ENCODE results near the gene COX8A.
"Not testable (repeated sequence)": the region's sequence is repeated elsewhere in the genome, so short reads cannot be mapped to it uniquely, and the experiment has no call there.

Gene COX8A

GRCh38 chr11:63974259-63975143 is at the start of gene COX8A:
Gene COX8A (plus strand): TSS chr11:63974620. CDS start chr11:63974681, 61 bp downstream.
- peak; percentile 93 for DNase-seq

- DNase-seq = no peak
Observed at GRCh38 chr11:63929616-63930015, 44.8 kb upstream of the COX8A start.

- DNase-seq = no peak
Observed at GRCh38 chr11:63931045-63931444, 43.4 kb upstream of the COX8A start.

GRCh38 chr11:63931876-63932275 is 42.5 kb upstream of the COX8A start:
- DNase-seq = no peak

GRCh38 chr11:63933459-63933858 is 41.0 kb upstream of the COX8A start:
- DNase-seq = no peak

- peak; percentile 35 for DNase-seq
Observed at GRCh38 chr11:63937713-63938478, 36.5 kb upstream of the COX8A start.

- DNase-seq = peak; percentile 94
Observed at GRCh38 chr11:63938479-63939396, 35.7 kb upstream of the COX8A start, which contains the start of gene NAA40. Gene NAA40 (plus strand): TSS chr11:63939002. CDS start chr11:63939097, 95 bp downstream.

- DNase-seq = no peak
Observed at GRCh38 chr11:63939397-63939891, 35.0 kb upstream of the COX8A start.

- no peak for DNase-seq
Observed at GRCh38 chr11:63940786-63941185, 33.6 kb upstream of the COX8A start.

GRCh38 chr11:63941901-63942300 is 32.5 kb upstream of the COX8A start:
- DNase-seq = no peak

GRCh38 chr11:63942803-63943202 is 31.6 kb upstream of the COX8A start:
- no peak for DNase-seq

GRCh38 chr11:63944987-63945386 is 29.4 kb upstream of the COX8A start:
- no peak for DNase-seq

- peak; percentile 65 for DNase-seq
Observed at GRCh38 chr11:63945477-63946163, 28.8 kb upstream of the COX8A start.

GRCh38 chr11:63951779-63952536 is 22.5 kb upstream of the COX8A start:
- peak; percentile 41 for DNase-seq

- DNase-seq = no peak
Observed at GRCh38 chr11:63952570-63952969, 21.9 kb upstream of the COX8A start.

- DNase-seq = no peak
Observed at GRCh38 chr11:63958008-63958407, 16.4 kb upstream of the COX8A start.

GRCh38 chr11:63961608-63962412 is 12.6 kb upstream of the COX8A start:
- DNase-seq = no peak

GRCh38 chr11:63963895-63964294 is 10.5 kb upstream of the COX8A start:
- DNase-seq = not testable (repeated sequence)

GRCh38 chr11:63966444-63966843 is 8.0 kb upstream of the COX8A start:
- DNase-seq = no peak

GRCh38 chr11:63969461-63969860 is 5.0 kb upstream of the COX8A start:
- no peak for DNase-seq
